Measurements from ENCODE around the gene EFCAB6.

The EFCAB6 gene

GRCh38 chr22:43631201-43631600 lies 180.9 kb downstream of the EFCAB6 start:
- no peak for DNase-seq (ENCODE audit: low read depth)
- H3K4me3 ChIP-seq (ENCODE audit: control insufficient read depth, low read depth, low read length), result no peak overlapping the region
- no peak for TF ChIP-seq CTCF (IDR thresholded peaks at IDR 0.05; ENCODE audit: control insufficient read depth, insufficient read depth, low read depth, low read length, missing control alignments)

- H3K4me3 ChIP-seq (ENCODE audit: control insufficient read depth, low read depth, low read length), result no peak overlapping the region
- no peak for DNase-seq (ENCODE audit: low read depth)
- no peak for TF ChIP-seq CTCF (IDR thresholded peaks at IDR 0.05; ENCODE audit: control insufficient read depth, insufficient read depth, low read depth, low read length, missing control alignments)
Measured at GRCh38 chr22:43630451-43630850, 181.7 kb downstream of the EFCAB6 start.

DNA sequence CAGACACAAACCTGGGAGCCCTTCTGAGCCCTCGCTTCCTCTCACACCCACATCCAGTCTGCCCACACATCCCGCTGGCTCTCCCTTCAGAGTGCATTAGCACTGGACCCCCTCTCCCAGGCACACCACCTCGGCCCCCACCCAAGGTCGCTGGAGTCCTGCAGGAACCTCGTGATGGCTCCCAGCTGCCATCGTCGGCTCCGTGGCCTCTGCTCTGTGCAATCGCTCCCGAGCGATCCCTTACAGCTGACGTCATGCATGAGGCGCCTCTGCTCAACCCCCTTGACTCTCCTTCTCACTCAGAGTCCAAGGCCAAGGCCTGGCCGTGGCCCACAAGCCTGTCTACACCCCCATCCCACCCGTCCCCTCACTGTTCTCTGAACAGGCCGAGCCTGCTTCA lies 183.9 kb downstream of the EFCAB6 start:
- TF ChIP-seq CTCF (IDR thresholded peaks at IDR 0.05; ENCODE audit: control insufficient read depth, insufficient read depth, low read depth, low read length, missing control alignments), result no peak
- no peak overlapping the region for H3K4me3 ChIP-seq (ENCODE audit: control insufficient read depth, low read depth, low read length)
- DNase-seq (ENCODE audit: low read depth), result no peak

- TF ChIP-seq CTCF (IDR thresholded peaks at IDR 0.05; ENCODE audit: control insufficient read depth, insufficient read depth, low read depth, low read length, missing control alignments), result no peak
- no peak for DNase-seq (ENCODE audit: low read depth)
- H3K4me3 ChIP-seq (ENCODE audit: control insufficient read depth, low read depth, low read length), result no peak overlapping the region
Measured at GRCh38 chr22:43627485-43628213, 184.5 kb downstream of the EFCAB6 start.

- TF ChIP-seq CTCF (IDR thresholded peaks at IDR 0.05; ENCODE audit: control insufficient read depth, insufficient read depth, low read depth, low read length, missing control alignments), result no peak
- no peak for DNase-seq (ENCODE audit: low read depth)
- H3K4me3 ChIP-seq (ENCODE audit: control insufficient read depth, low read depth, low read length), result no peak overlapping the region
Measured at GRCh38 chr22:43625242-43625641, 186.9 kb downstream of the EFCAB6 start.

GRCh38 chr22:43624144-43624998 lies 187.7 kb downstream of the EFCAB6 start:
- peak; percentile 14 for DNase-seq (ENCODE audit: low read depth)
- no peak for TF ChIP-seq CTCF (IDR thresholded peaks at IDR 0.05; ENCODE audit: control insufficient read depth, insufficient read depth, low read depth, low read length, missing control alignments)
- H3K4me3 ChIP-seq (ENCODE audit: control insufficient read depth, low read depth, low read length), result no peak overlapping the region
